ENCODE measurements around the gene INPP5E.

DNA sequence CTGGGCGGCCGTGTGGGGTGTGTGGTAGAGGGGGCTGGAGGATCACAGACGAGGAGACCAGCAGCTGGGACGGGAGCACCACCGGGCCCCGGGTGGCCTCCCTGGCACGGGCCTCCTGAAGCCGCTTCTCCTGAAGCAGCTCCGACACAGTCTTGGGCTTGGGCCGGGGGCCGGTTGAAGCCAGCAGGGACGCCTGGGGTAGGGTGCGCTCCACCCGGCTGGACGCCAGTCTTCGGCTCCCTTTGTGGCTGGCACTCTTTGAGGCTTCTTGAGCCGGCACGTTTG, 60.7 kb downstream of the INPP5E start:
- no peak for TF ChIP-seq POLR2A (IDR thresholded peaks at IDR 0.05)
- TF ChIP-seq, protein P1, sequence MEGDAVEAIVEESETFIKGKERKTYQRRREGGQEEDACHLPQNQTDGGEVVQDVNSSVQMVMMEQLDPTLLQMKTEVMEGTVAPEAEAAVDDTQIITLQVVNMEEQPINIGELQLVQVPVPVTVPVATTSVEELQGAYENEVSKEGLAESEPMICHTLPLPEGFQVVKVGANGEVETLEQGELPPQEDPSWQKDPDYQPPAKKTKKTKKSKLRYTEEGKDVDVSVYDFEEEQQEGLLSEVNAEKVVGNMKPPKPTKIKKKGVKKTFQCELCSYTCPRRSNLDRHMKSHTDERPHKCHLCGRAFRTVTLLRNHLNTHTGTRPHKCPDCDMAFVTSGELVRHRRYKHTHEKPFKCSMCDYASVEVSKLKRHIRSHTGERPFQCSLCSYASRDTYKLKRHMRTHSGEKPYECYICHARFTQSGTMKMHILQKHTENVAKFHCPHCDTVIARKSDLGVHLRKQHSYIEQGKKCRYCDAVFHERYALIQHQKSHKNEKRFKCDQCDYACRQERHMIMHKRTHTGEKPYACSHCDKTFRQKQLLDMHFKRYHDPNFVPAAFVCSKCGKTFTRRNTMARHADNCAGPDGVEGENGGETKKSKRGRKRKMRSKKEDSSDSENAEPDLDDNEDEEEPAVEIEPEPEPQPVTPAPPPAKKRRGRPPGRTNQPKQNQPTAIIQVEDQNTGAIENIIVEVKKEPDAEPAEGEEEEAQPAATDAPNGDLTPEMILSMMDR (IDR thresholded peaks at IDR 0.05), result no peak

Measured in uterus (tissue), 2 donors.